ENCODE measurements around the gene MISP.

DNA sequence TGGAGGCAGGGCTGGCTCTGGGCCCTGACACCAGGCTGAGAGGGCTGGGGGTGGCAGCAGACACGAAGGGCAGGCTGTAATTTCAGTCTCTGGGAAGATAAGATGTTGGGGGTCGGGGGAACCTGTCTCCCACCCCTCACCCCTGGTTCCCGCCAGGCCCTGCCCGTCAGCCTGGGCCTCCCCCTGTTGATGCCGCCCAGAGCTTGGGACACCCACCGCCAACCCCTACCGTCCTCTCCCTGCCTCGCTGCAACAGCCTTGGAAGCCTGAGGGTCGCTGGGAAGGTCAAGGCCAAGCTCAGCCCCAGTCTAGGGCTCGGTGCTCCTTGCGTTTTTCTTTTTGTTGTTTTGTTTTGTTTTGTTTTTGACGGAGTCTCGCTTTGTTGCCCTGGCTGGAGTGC, 27.7 kb upstream of the MISP start:
- TF ChIP-seq GATA3 (IDR thresholded peaks at IDR 0.05; ENCODE audit: low read depth, low read length) = no peak
- no peak for TF ChIP-seq GATA2 (IDR thresholded peaks at IDR 0.05; ENCODE audit: low read depth, low read length)

All from SH-SY5Y (cell line).